K562 (cell line): ENCODE measurements around the gene DIAPH3. TPM values are rescaled to one million over a fixed set of nuclear protein-coding genes. Genes with fewer than 3 reads are reported as not detected.

ENCODE experiments used
- ATAC-seq: fragments of 200-7000 bp; cut with Tn5 transposase; 3 replicates; pipeline ENCODE4 v1.9.1; 2020; ENCODE audit warnings: moderate library complexity
- BruUV-seq: library from RNA; stranded (reverse); fragments of 400-500 nt; replicated peaks from 2 replicates; lab custom pipeline; 2021; lab: Mats Ljungman, UMichigan
- CTCF ChIA-PET: fragments of 300-600 bp; formaldehyde crosslinking; extraction: SDS; loops from one replicate; lab custom pipeline; 2021; ENCODE audit warnings: low intra/inter-chr PET ratio; lab: Yijun Ruan, JAX
- POLR2A ChIA-PET: fragments of 300-600, 350-650 bp; sonication (Branson Sonifier 250); formaldehyde crosslinking; extraction: SDS; loops from one replicate; lab custom pipeline; 2021; ENCODE audit warnings: antibody characterized with exemption, inconsistent platforms; lab: Yijun Ruan, JAX
- DNase-seq, 4 experiments: peaks; one replicate each; pipeline versions ENCODE4 v3.0.0 to v3.0.0-alpha.2; 2011 to 2018; ENCODE audit warnings: low spot score in 3 of 4, mixed read lengths in 3 of 4; ENCODE audit errors: extremely low read depth in 1 of 4
- FAIRE-seq: peaks from 2 replicates; lab custom pipeline; 2011; peaks lifted over from hg19 to GRCh38; lab: Jason Lieb, UNC
- H2AFZ ChIP-seq: 2 replicates; pipeline ENCODE4 v1.6.0; 2011; ENCODE audit warnings: low read depth, low read length, control low read depth, inconsistent platforms
- H3K27ac ChIP-seq: fragments of 200-600 bp; 3 replicates; pipeline ENCODE4 v1.8.0; 2011; ENCODE audit warnings: low read depth, mild to moderate bottlenecking, control low read depth, inconsistent platforms, low read length, moderate library complexity, mixed read lengths; ENCODE audit errors: extremely low read depth
- H3K27me3 ChIP-seq, 2 experiments: fragments of 300-600 bp in 1 of 2; 2 replicates in 1 of 2; 3 replicates in 1 of 2; pipeline versions ENCODE4 v1.6.0 to v1.8.0; 2011; ENCODE audit warnings: inconsistent platforms in 2 of 2, low read length in 2 of 2, mild to moderate bottlenecking in 1 of 2, mixed read lengths in 1 of 2, moderate library complexity in 1 of 2; ENCODE audit not compliant: control insufficient read depth in 2 of 2, insufficient read depth in 2 of 2
- H3K36me3 ChIP-seq: fragments of 300-600 bp; 3 replicates; pipeline ENCODE4 v1.8.0; 2011; ENCODE audit warnings: mild to moderate bottlenecking, low read length, inconsistent platforms; ENCODE audit not compliant: control insufficient read depth, insufficient read depth
- H3K4me1 ChIP-seq, 2 experiments: fragments of 200-600 bp in 1 of 2; replicated peaks in 1 of 2; 2 replicates in 1 of 2; 3 replicates in 1 of 2; pipeline versions ENCODE4 v1.5.1 to v1.8.0; 2011; ENCODE audit warnings: inconsistent platforms in 2 of 2, low read length in 2 of 2, mild to moderate bottlenecking in 1 of 2, mixed read lengths in 1 of 2, moderate library complexity in 1 of 2; ENCODE audit not compliant: control insufficient read depth in 2 of 2, insufficient read depth in 2 of 2
- H3K4me2 ChIP-seq: 2 replicates; pipeline ENCODE4 v1.6.1; 2011; ENCODE audit warnings: low read length, control low read depth, inconsistent platforms, mixed read lengths; ENCODE audit not compliant: insufficient read depth
- H3K4me3 ChIP-seq: fragments of 200-600 bp; sonication (generic), shearing (Covaris generic); 2 replicates; pipeline ENCODE4 v1.5.1; 2016; ENCODE audit warnings: control low read depth, inconsistent platforms
- H3K79me2 ChIP-seq: fragments of 200-600 bp; 3 replicates; pipeline ENCODE4 v1.8.0; 2011; ENCODE audit warnings: low read length, inconsistent platforms; ENCODE audit not compliant: control insufficient read depth, insufficient read depth
- H3K9ac ChIP-seq, 2 experiments: 2 replicates each; pipeline versions ENCODE4 v1.6.0 to v1.6.1; 2011; ENCODE audit warnings: low read depth in 2 of 2, low read length in 2 of 2, control low read depth in 1 of 2, inconsistent platforms in 1 of 2, mild to moderate bottlenecking in 1 of 2, mixed read lengths in 1 of 2; ENCODE audit not compliant: insufficient read depth in 1 of 2
- H3K9me1 ChIP-seq: one replicate; pipeline ENCODE4 v1.6.0; 2011; ENCODE audit warnings: inconsistent platforms, mild to moderate bottlenecking, low read length, moderate library complexity; ENCODE audit not compliant: control insufficient read depth, insufficient read depth
- H3K9me3 ChIP-seq: replicated peaks from 2 replicates; pipeline ENCODE4 v1.5.1; 2011; ENCODE audit warnings: low read depth, low read length, inconsistent platforms; ENCODE audit not compliant: control insufficient read depth, insufficient read depth
- H4K20me1 ChIP-seq: replicated peaks from 2 replicates; pipeline ENCODE4 v1.6.1; 2011; ENCODE audit warnings: low read length, inconsistent platforms, mixed read lengths; ENCODE audit not compliant: control insufficient read depth, insufficient read depth
- C11orf30 ChIP-seq: fragments of 450-650 bp; IDR thresholded peaks from 2 replicates; pipeline ENCODE4 v1.6.1; 2016; ENCODE audit warnings: low read depth, mild to moderate bottlenecking
- CEBPG ChIP-seq, 3 experiments: fragments of 200-800 bp in 1 of 3; sonication (Bioruptor generic) in 1 of 3; sonication (generic) in 1 of 3; formaldehyde crosslinking in 1 of 3; IDR thresholded peaks in 2 of 3; conservative IDR thresholded peaks in 1 of 3; 2 replicates each; pipeline versions ENCODE4 v1.6.1 to v1.8.0; 2016 to 2022; ENCODE audit warnings: missing compliant biosample characterization in 2 of 3, missing genetic modification characterization in 2 of 3, mild to moderate bottlenecking in 1 of 3, missing genetic modification reagents in 1 of 3
- CHD7 ChIP-seq: fragments of 200-600 bp; sonication (generic); IDR thresholded peaks from one replicate; pipeline ENCODE4 v1.6.1; 2012; ENCODE audit warnings: mild to moderate bottlenecking, low read depth, low read length, inconsistent platforms
- GTF2E2 ChIP-seq: fragments of 200-800 bp; sonication (Bioruptor generic); IDR thresholded peaks from 2 replicates; pipeline ENCODE4 v1.6.1; 2016; ENCODE audit warnings: missing genetic modification characterization, missing compliant biosample characterization
- RBFOX2 ChIP-seq: fragments of 200-400 bp; formaldehyde crosslinking; IDR thresholded peaks from 2 replicates; pipeline ENCODE4 v1.6.1; 2017; ENCODE audit warnings: low read depth, mild to moderate bottlenecking, low read length, moderate library complexity
- XRCC5 ChIP-seq: fragments of 200-400 bp; formaldehyde crosslinking; IDR thresholded peaks from 2 replicates; pipeline ENCODE4 v1.6.1; 2017; ENCODE audit warnings: low read depth, mild to moderate bottlenecking, low read length
- ZNF764 ChIP-seq: fragments of 250-450 bp; sonication (Bioruptor Pico); IDR thresholded peaks from 2 replicates; pipeline ENCODE4 v1.4.0; 2020; ENCODE audit warnings: low read depth, mild to moderate bottlenecking, moderate library complexity
- in situ Hi-C: fragments of 300-500 bp; cut with MboI; formaldehyde crosslinking; loops from 4 replicates; pipeline ENCODE4 v1.15.0; 2018; ENCODE audit warnings: inconsistent platforms, mixed read lengths
- intact Hi-C: fragments of 100-400 bp; cut with micrococcal nuclease; formaldehyde crosslinking; loops from 2 replicates; pipeline ENCODE4 v1.14.2; 2022
- polyA plus RNA-seq, 8 experiments: library from polyadenylated mRNA; depleted of rRNA in 4 of 8; stranded (reverse) in 5 of 8; unstranded in 3 of 8; fragments of >200 nt; fragmentation: Nextera tagmentation in 2 of 8; fragmentation: Illumina TruSeq in 1 of 8; extraction: Ambion mirVana in 2 of 8; extraction: Trizol in 1 of 8; gene quantifications; 2 replicates each; pipeline versions ENCODE4 v1.2.1 to v1.2.3, GENCODE V29; 2011 to 2014; ENCODE audit warnings: inconsistent platforms in 1 of 8, missing spikeins in 1 of 8
- total RNA-seq, 7 experiments: library from RNA; depleted of rRNA in 6 of 7; stranded (reverse); fragments of >200 nt in 6 of 7; fragmentation: Illumina TruSeq in 2 of 7; extraction: Trizol in 2 of 7; gene quantifications; 2 replicates each; pipeline versions ENCODE4 v1.2.1 to v1.2.3, GENCODE V29; 2011 to 2021; ENCODE audit warnings: low replicate concordance in 1 of 7

Gene DIAPH3
- total and polyA plus RNA-seq, 9 of the 15 experiments (the other 6 are each of a cell fraction or from before 2014, with no cell fraction given): 9.0 to 18.7 (median 14.7) TPM

GRCh38 chr13:60162096-60162495 lies 1.6 kb downstream of the DIAPH3 start:
- ChIA-PET CTCF (no interaction called here), POLR2A (no interaction called here)
- DNase-seq (no peak), FAIRE-seq (no peak), ATAC-seq (no peak)
- Histone ChIP-seq H3K4me1 (peaks cover 0 to 10% of the 10 kb centered on the region in 2 experiments; a peak in 4 of 5 replicates), H3K9me3 (no peaks in the 10 kb centered on the region), H3K4me3 (0 out of 2 replicates have a peak overlapping the region, but pooled peaks have one; percentile 70), H3K9me1 (no peaks in the 10 kb centered on the region), H2AFZ (no peak overlapping the region), H3K27ac (no peak overlapping the region), H3K36me3 (peaks cover 13% of the 10 kb centered on the region), H3K27me3 (no peaks in the 10 kb centered on the region), H4K20me1 (peaks cover 5% of the 10 kb centered on the region; the same call in 1 of the 2 replicates), H3K4me2 (peak overlapping the region; percentile 38), H3K9ac (peak overlapping the region in 1 of 2 experiments; percentile 85; a peak in 2 of 4 replicates), H3K79me2 (peaks cover 65% of the 10 kb centered on the region)
- no TSS peak for BruUV-seq
- TF ChIP-seq RBFOX2 (0 out of 2 replicates have a peak, but pooled peaks have one; percentile 21), XRCC5 (no peak), GTF2E2 (tag) (no peak), CHD7 (no peak), ZNF764 (CRISPR knock-in tag) (no peak), C11orf30 (no peak), CEBPG (CRISPR knock-in tag; IDR thresholded peaks at IDR 0.05) (no peak), CEBPG (tag; conservative IDR thresholded peaks at IDR 0.05 in 1 of 2, IDR thresholded peaks at IDR 0.05 in 1 of 2) (0 out of 4 replicates have a peak, but pooled peaks of 1 of the 2 experiments have one; percentile 30)
- in situ Hi-C loops (no loop called here), intact Hi-C loops (loop anchor here (5.0 kb wide), 1 partner anchor 65 kb away; no protein-coding TSS in a partner anchor)
